ENCODE results near the gene NADK.

NADK gene

GRCh38 chr1:1804301-1804700 lies 26.0 kb upstream of the NADK start:
- H3K9me3 ChIP-seq (ENCODE audit: control insufficient read depth, low read length): no peaks in the 10 kb centered on the region
- H3K27me3 ChIP-seq (replicated peaks; ENCODE audit: control insufficient read depth, insufficient read depth, low read length): no peaks in the 10 kb centered on the region
- H3K4me1 ChIP-seq (ENCODE audit: control insufficient read depth, insufficient read depth, low read length): peaks cover 15% of the 10 kb centered on the region
- no peak overlapping the region for H3K9ac ChIP-seq (ENCODE audit: low read length)
- peaks cover 74% of the 10 kb centered on the region for H3K36me3 ChIP-seq (ENCODE audit: control insufficient read depth, insufficient read depth, low read length, severe bottlenecking)
- H3K4me3 ChIP-seq (ENCODE audit: low read length): no peak overlapping the region
- no peak for DNase-seq (ENCODE audit: low read depth)

- no peaks in the 10 kb centered on the region for H3K27me3 ChIP-seq (replicated peaks; ENCODE audit: control insufficient read depth, insufficient read depth, low read length)
- no peaks in the 10 kb centered on the region for H3K9me3 ChIP-seq (ENCODE audit: control insufficient read depth, low read length)
- no peak overlapping the region for H3K4me3 ChIP-seq (ENCODE audit: low read length)
- H3K9ac ChIP-seq (ENCODE audit: low read length): no peak overlapping the region
- peaks cover 75% of the 10 kb centered on the region for H3K36me3 ChIP-seq (ENCODE audit: control insufficient read depth, insufficient read depth, low read length, severe bottlenecking)
- H3K4me1 ChIP-seq (ENCODE audit: control insufficient read depth, insufficient read depth, low read length): peaks cover 15% of the 10 kb centered on the region
- DNase-seq (ENCODE audit: low read depth): no peak
Measured at GRCh38 chr1:1802871-1803270, 24.6 kb upstream of the NADK start.

GRCh38 chr1:1799716-1800115 lies 21.4 kb upstream of the NADK start:
- no peak for DNase-seq (ENCODE audit: low read depth)
- no peaks in the 10 kb centered on the region for H3K4me1 ChIP-seq (ENCODE audit: control insufficient read depth, insufficient read depth, low read length)
- H3K36me3 ChIP-seq (ENCODE audit: control insufficient read depth, insufficient read depth, low read length, severe bottlenecking): peaks cover 89% of the 10 kb centered on the region
- no peak overlapping the region for H3K9ac ChIP-seq (ENCODE audit: low read length)
- no peaks in the 10 kb centered on the region for H3K9me3 ChIP-seq (ENCODE audit: control insufficient read depth, low read length)
- no peak overlapping the region for H3K4me3 ChIP-seq (ENCODE audit: low read length)
- H3K27me3 ChIP-seq (replicated peaks; ENCODE audit: control insufficient read depth, insufficient read depth, low read length): no peaks in the 10 kb centered on the region

- H3K4me3 ChIP-seq (ENCODE audit: low read length): no peak overlapping the region
- H3K9me3 ChIP-seq (ENCODE audit: control insufficient read depth, low read length): no peaks in the 10 kb centered on the region
- H3K4me1 ChIP-seq (ENCODE audit: control insufficient read depth, insufficient read depth, low read length): no peaks in the 10 kb centered on the region
- H3K9ac ChIP-seq (ENCODE audit: low read length): no peak overlapping the region
- DNase-seq (ENCODE audit: low read depth): no peak
- H3K36me3 ChIP-seq (ENCODE audit: control insufficient read depth, insufficient read depth, low read length, severe bottlenecking): peaks cover 91% of the 10 kb centered on the region
- H3K27me3 ChIP-seq (replicated peaks; ENCODE audit: control insufficient read depth, insufficient read depth, low read length): no peaks in the 10 kb centered on the region
Measured at GRCh38 chr1:1797731-1798341, 19.6 kb upstream of the NADK start.

GRCh38 chr1:1796466-1796865 lies 18.2 kb upstream of the NADK start:
- DNase-seq (ENCODE audit: low read depth): no peak
- Histone ChIP-seq H3K9ac (ENCODE audit: low read length) (no peak overlapping the region), H3K4me1 (ENCODE audit: control insufficient read depth, insufficient read depth, low read length) (no peaks in the 10 kb centered on the region), H3K36me3 (ENCODE audit: control insufficient read depth, insufficient read depth, low read length, severe bottlenecking) (peaks cover 93% of the 10 kb centered on the region), H3K9me3 (ENCODE audit: control insufficient read depth, low read length) (no peaks in the 10 kb centered on the region), H3K4me3 (ENCODE audit: low read length) (no peak overlapping the region), H3K27me3 (replicated peaks; ENCODE audit: control insufficient read depth, insufficient read depth, low read length) (no peaks in the 10 kb centered on the region)

DNA sequence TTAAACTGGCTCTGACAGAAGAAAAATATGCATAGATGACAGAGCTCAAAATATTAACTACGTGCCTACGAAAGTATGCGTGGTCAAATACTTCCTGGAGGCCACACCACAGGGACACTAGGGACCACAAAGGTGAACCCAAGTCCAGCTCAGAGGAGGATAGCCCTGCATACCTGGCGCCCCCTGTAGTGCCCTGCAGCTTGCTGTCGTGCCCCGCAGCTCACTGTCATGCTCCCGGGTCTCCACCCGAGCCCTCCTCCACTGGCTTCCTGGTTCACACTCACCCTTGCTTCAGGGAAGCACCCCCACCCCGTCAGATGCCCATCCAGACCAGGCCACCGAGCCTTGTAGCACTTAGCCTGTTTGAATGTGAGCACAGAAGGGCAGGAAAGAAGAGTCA lies 16.7 kb upstream of the NADK start:
- H3K36me3 ChIP-seq (ENCODE audit: control insufficient read depth, insufficient read depth, low read length, severe bottlenecking): peaks cover 93% of the 10 kb centered on the region

DNA sequence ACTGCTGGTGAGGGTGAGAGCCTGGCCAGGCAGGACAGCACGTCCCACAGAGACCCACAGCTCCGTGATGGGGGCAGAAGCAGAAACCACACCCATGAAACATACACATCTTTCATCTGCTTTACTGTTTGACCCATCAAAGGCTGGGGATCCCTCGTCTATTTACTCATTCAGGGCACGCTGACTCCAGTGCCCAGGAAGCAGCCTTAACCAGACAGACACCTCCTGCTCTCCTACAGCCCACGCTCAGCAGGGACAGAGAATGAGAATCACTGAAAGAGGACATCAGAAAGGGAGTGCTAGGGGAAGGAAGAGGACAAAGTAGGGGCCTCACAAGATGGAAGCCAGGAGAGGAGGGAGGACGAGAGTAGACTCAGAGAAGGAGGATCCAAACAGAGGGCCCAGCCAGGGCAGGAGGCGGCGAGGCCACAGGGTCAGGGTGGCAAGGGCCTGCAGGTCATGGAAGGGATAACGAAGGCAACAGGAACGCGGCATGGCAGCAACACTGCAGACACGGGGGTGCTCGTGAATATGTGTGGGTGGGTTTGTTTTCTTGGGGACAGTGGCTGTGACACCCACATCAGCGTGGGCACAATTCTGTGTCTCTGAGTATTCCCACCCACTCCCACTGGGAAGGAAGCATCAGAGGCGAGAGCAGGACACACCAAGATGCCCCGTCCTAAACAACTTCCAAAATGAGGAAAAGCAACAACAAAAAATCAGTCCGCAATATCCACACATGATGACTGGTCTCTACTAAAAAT lies 15.4 kb upstream of the NADK start:
- no peaks in the 10 kb centered on the region for H3K9me3 ChIP-seq (ENCODE audit: control insufficient read depth, low read length)
- H3K4me3 ChIP-seq (ENCODE audit: low read length): no peak overlapping the region
- peaks cover 3% of the 10 kb centered on the region for H3K4me1 ChIP-seq (ENCODE audit: control insufficient read depth, insufficient read depth, low read length)
- H3K36me3 ChIP-seq (ENCODE audit: control insufficient read depth, insufficient read depth, low read length, severe bottlenecking): peaks cover 94% of the 10 kb centered on the region
- no peak for DNase-seq (ENCODE audit: low read depth)
- H3K27me3 ChIP-seq (replicated peaks; ENCODE audit: control insufficient read depth, insufficient read depth, low read length): no peaks in the 10 kb centered on the region
- no peak overlapping the region for H3K9ac ChIP-seq (ENCODE audit: low read length)

More for the DNA sequence above, 16.7 kb upstream of the NADK start:
- Histone ChIP-seq H3K4me1 (ENCODE audit: control insufficient read depth, insufficient read depth, low read length) (no peaks in the 10 kb centered on the region), H3K9ac (ENCODE audit: low read length) (no peak overlapping the region), H3K4me3 (ENCODE audit: low read length) (no peak overlapping the region), H3K9me3 (ENCODE audit: control insufficient read depth, low read length) (no peaks in the 10 kb centered on the region), H3K27me3 (replicated peaks; ENCODE audit: control insufficient read depth, insufficient read depth, low read length) (no peaks in the 10 kb centered on the region)
- no peak for DNase-seq (ENCODE audit: low read depth)

DNA sequence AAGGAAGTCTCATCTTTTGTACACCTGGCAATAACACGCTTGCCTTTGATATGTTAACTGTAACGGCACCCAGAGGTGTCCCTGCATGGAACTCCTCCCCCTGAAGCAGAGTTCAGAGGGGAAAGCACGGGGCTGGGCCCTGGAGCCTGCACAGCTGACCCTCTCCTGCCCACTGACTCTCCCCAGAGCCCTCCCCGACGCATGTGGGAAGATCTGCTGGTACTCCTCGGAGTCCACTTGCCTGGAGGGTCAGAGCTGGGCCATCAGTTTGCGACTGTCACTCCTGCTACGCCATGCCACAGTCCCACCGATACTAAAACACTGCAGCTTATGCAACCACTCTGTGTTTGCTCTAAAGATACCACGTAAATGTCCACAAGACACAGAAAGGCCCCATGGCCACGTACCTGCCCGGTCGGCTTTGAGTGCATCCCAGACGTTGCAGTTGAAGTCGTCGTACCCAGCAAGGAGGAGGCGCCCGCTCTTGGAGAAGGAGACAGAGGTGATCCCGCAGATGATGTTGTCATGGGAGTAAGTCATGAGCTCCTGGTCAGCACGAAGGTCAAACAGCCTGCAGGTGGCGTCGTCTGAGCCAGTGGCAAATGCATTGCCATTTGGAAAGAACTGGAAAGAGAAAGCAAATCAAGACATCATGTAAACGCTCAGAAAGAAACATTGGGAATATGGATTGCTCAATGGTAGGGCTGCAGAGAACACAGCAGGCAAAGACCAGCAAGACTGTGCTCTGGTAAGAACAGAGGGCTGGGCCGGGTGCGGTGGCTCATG lies 10.6 kb upstream of the NADK start:
- no peaks in the 10 kb centered on the region for H3K9me3 ChIP-seq (ENCODE audit: control insufficient read depth, low read length)
- no peak for DNase-seq (ENCODE audit: low read depth)
- peak overlapping the region; percentile 0 for H3K9ac ChIP-seq (ENCODE audit: low read length)
- no peak overlapping the region for H3K4me3 ChIP-seq (ENCODE audit: low read length)
- peaks cover 89% of the 10 kb centered on the region for H3K36me3 ChIP-seq (ENCODE audit: control insufficient read depth, insufficient read depth, low read length, severe bottlenecking)
- H3K27me3 ChIP-seq (replicated peaks; ENCODE audit: control insufficient read depth, insufficient read depth, low read length): no peaks in the 10 kb centered on the region
- H3K4me1 ChIP-seq (ENCODE audit: control insufficient read depth, insufficient read depth, low read length): peaks cover 11% of the 10 kb centered on the region

GRCh38 chr1:1788136-1788535 lies 9.9 kb upstream of the NADK start:
- H3K36me3 ChIP-seq (ENCODE audit: control insufficient read depth, insufficient read depth, low read length, severe bottlenecking): peaks cover 82% of the 10 kb centered on the region
- H3K27me3 ChIP-seq (replicated peaks; ENCODE audit: control insufficient read depth, insufficient read depth, low read length): no peaks in the 10 kb centered on the region
- H3K9ac ChIP-seq (ENCODE audit: low read length): no peak overlapping the region
- no peaks in the 10 kb centered on the region for H3K9me3 ChIP-seq (ENCODE audit: control insufficient read depth, low read length)
- peaks cover 15% of the 10 kb centered on the region for H3K4me1 ChIP-seq (ENCODE audit: control insufficient read depth, insufficient read depth, low read length)
- DNase-seq (ENCODE audit: low read depth): no peak
- no peak overlapping the region for H3K4me3 ChIP-seq (ENCODE audit: low read length)

DNA sequence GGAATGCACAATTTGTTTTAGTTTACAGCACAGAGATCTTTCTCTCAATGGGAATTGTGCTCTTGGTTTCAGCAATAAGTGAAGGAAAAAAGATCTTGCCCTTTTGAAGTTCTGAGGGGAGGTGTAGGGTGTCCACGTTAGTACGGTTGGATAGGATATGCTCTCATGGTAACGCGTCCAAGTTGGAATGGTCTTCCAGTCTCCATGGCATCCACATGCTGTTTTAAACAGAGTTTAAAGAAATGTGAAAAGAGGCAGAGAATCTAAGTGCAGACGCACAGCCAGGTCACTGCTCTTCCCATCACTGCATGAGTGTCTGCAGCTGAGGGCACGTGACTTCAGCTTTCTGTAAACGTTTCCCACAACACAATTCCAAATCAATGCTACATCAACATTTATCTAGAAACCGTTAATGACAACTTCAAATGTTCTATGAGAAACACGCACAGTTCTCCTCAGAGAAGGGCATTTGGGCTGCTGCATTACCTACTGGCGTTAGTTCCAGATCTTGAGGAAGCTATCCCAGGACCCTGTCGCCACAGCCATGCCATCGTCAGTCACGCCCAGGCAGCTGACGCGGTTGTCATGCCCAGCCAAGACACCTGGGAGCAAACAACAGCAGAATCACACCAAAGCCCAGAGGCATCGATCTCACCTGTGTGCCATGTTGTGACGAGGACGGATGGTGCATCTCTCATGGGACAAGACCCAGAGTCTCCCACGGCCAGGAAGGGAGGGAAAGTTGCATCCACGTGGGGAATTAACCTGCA lies 8.8 kb upstream of the NADK start:
- H3K4me3 ChIP-seq (ENCODE audit: low read length): no peak overlapping the region
- H3K27me3 ChIP-seq (replicated peaks; ENCODE audit: control insufficient read depth, insufficient read depth, low read length): no peaks in the 10 kb centered on the region
- H3K9me3 ChIP-seq (ENCODE audit: control insufficient read depth, low read length): no peaks in the 10 kb centered on the region
- H3K4me1 ChIP-seq (ENCODE audit: control insufficient read depth, insufficient read depth, low read length): peaks cover 26% of the 10 kb centered on the region
- no peak overlapping the region for H3K9ac ChIP-seq (ENCODE audit: low read length)
- DNase-seq (ENCODE audit: low read depth): no peak
- peaks cover 71% of the 10 kb centered on the region for H3K36me3 ChIP-seq (ENCODE audit: control insufficient read depth, insufficient read depth, low read length, severe bottlenecking)

GRCh38 chr1:1785666-1786065 lies 7.4 kb upstream of the NADK start:
- DNase-seq (ENCODE audit: low read depth): no peak
- Histone ChIP-seq H3K27me3 (replicated peaks; ENCODE audit: control insufficient read depth, insufficient read depth, low read length) (no peaks in the 10 kb centered on the region), H3K36me3 (ENCODE audit: control insufficient read depth, insufficient read depth, low read length, severe bottlenecking) (peaks cover 58% of the 10 kb centered on the region), H3K4me1 (ENCODE audit: control insufficient read depth, insufficient read depth, low read length) (peaks cover 38% of the 10 kb centered on the region), H3K4me3 (ENCODE audit: low read length) (no peak overlapping the region), H3K9ac (ENCODE audit: low read length) (no peak overlapping the region), H3K9me3 (ENCODE audit: control insufficient read depth, low read length) (no peaks in the 10 kb centered on the region)
